AG08395 (cell line): ENCODE data around the gene ZNF438.

Experiments used
- DNase-seq: peaks from one replicate; pipeline ENCODE4 v3.0.0; 2012; ENCODE audit warnings: mixed read lengths, low spot score

ZNF438 gene

DNA sequence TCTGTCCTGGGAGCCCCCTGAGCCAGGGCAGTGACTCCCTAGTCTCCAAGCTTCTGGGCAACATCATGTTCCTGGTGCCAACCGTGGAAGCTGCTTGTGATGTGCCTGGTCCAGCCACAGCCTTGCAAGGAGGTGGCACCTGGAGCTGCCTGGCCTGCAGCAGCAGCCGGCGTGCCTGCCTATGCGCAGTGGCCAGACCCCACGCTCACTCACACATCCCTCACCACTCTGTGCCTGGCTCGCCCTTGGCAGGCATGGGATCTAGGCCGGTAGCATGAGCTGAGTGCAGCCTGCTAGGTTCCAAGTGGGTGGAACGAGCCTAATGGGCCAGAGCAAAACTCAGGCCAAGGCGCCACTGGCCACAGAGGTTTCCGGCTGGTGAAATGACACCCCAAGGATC is 184.0 kb downstream of the ZNF438 start:
- no peak for DNase-seq

DNA sequence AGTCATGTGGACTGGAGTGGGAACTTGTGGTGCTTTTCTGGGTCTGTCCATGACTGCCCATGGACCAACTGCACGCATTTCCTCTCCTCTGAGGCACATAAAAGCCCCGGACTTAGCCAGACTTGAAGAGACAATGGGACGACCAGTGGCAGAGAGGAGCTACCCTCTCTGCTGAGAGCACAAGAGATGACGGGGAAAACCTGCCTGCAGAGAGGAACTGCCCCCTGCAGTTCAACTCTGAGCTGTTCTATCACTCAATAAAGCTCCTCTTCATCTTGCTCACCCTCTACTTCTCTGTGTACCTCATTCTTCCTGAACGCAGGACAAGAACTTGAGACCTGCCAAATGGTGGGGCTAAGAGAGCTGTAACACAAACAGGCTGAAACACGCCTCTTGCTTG is 184.5 kb downstream of the ZNF438 start:
- no peak for DNase-seq

GRCh38 chr10:30846710-30847109 is 185.0 kb downstream of the ZNF438 start:
- DNase-seq = no peak

DNA sequence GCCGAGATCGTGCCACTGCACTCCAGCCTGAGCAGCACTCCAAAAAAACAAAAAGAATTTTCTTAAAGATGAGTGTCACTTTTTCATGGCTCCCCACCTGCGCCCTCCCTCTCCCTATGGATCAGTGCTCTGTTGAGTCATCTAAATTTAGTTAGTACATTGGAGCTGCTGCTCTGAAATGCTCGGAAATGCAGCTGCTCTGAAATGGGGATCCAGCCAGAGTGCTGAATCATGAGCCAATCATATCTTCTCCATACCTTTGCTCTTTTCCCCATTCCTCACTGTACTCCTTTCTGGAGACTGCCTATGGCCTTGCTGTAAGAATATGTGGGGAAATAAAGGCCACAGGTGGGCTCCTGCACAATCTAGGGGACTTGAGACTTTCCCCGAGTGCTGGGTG is 188.8 kb downstream of the ZNF438 start:
- no peak for DNase-seq

DNA sequence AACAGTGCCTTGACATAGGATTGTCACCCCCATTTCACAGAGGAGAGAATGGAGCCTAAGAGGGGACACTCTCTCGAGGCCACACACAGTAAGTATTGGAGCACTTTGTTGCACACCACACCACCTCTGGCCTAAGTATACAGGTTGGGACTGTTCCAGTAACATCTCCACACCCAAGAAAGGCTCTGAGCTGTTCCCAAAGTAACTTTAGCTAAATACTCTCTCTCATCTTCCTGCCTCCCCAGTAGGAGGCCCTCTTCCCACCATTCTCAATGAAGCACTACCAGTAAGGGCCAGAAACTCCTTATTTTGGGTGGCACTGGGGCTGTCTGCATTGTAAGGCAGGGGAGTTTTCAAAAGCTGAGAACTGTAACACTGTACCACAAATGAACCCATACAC is 189.5 kb downstream of the ZNF438 start:
- no peak for DNase-seq

- peak; percentile 22 for DNase-seq
These were observed 191.1 kb downstream of the ZNF438 start for GRCh38 chr10:30840395-30841050.

GRCh38 chr10:30839652-30840051 is 192.0 kb downstream of the ZNF438 start:
- DNase-seq = no peak

GRCh38 chr10:30836406-30836805 is 195.3 kb downstream of the ZNF438 start:
- DNase-seq = no peak

DNA sequence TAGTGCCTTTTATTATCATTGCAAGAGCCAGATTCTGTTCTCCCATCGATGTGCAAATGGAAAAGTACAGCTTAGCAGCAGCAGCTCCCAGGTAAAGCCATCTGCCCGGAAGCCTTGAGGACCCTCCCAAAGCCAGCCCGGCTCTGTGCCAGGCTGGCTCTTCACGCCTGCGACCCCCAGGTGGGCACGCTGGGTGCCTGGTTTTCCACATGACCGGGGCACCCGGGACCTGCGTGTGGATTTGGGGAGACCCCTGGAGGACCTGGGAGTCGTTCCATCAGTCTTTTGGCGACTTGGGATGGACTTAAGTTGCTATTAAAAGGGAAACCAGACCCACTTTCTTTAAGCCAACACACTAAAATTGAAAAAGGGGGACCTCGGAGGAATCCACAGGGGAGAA is 196.5 kb downstream of the ZNF438 start:
- DNase-seq = no peak

DNA sequence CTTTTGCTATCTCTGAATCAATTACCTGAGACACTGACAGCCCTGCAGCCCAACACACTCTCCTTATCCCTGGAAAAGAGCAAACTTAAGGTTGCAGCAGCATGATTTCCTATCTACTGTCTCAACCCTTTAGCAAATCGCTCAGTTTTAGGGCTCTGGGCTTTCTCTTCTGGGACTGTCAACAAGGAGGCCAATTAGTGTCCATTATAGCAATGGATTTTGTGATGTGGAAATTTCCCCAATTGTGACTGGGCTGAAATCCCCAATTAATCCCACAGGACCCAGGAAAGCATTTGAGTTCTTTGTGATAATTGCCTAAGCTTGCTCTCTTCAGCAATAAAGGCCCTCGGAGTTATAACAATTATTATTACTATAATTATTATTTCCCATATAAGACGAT is 197.0 kb downstream of the ZNF438 start:
- no peak for DNase-seq

GRCh38 chr10:30834153-30834552 is 197.5 kb downstream of the ZNF438 start:
- DNase-seq = no peak

DNA sequence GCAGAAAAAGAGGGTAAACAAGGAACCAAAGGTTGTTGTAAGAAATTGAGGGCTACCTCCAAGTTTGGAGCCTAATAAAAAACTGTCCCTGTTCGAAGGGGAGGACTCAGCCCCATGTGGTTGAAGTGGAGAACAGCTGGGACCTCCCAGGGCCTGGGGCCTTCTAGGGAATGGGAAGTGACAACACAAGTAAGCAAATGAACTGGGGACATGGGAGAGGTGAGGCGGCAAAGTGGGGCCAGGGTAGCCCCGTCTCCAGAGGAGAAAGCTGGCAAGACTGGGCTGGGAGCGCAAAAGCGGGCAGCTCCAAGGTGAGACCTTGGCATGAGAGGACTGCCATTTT is 198.1 kb downstream of the ZNF438 start:
- DNase-seq = no peak

DNA sequence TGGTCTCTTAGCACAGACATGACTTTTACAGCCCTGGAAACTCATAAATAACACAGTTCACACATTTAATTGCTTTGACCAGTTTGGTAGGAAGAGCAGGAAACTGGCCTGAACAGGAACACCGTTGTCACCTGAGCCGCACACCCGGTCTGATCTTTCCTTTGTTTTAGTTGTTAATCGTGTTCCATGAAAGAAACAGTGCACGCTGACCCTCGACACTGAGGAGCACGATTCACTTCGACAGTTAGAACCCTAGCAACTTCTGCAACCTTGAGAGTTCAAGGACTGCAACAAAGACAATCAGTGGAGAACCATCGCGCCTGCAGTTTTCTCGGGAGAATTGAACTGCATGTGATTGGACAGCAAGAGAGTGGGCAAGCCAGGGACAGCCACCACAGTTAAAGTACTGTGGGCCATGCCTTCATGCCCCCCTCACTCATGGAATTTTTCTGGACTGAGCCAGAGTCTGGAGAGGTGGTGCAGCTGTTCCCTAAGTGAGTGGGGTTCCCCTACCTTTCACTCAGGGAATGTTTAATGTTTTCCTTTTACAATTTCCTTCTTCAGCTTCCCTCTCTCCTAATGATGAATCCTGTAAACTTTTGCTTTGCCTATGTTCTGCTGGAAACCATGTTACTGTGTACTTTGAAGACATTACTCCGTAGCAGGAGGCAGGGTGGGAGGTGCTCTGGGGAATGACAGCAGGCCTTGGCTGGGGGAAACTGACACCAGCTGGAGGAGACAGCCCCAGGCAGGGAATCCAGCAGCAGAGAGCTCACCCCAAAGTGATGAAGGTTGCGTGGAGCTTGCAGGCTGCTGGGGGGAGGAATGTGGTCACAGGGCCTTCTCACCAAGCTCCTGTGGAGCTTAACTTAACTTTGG is 198.7 kb downstream of the ZNF438 start:
- DNase-seq = no peak

DNA sequence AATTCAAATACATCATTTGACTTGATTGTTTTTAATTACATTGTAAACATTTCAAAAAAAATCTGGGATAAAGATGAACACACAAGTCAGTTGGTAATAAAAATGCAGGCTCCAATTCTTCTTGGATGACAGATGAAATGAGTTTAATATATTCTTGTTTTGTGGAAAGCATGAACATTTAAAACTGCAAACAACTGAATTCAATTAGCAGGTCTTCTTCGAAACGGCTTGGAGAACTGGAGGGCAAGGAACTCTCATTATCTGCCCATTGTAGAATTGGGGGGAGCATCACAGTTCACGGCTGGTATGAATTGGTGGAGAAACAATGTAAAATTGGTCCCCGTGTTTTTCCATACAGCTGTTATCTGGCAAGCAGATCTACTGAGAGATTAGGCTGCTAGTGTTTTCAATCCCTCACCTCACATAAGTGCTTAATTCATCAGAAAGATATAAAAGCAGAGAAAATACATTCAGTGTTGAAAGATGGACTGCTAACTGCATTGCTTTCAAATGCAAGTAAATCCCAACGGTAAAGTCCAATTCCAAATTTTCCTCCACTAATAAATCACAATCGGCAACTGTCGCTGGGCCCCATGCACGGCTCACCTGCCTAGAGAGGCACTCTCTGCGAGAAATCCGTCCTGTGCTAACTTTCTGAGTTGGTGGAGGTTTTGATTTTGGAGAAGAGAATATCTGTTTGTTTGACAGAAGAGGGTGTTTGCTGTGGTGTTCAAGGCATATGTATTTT is 199.5 kb downstream of the ZNF438 start:
- no peak for DNase-seq

GRCh38 chr10:30831426-30831825 is 200.2 kb downstream of the ZNF438 start:
- DNase-seq = no peak

- DNase-seq = no peak
These were observed 201.1 kb downstream of the ZNF438 start for GRCh38 chr10:30830315-30831230.

GRCh38 chr10:30829901-30830300 is 201.8 kb downstream of the ZNF438 start:
- peak; percentile 63 for DNase-seq

DNA sequence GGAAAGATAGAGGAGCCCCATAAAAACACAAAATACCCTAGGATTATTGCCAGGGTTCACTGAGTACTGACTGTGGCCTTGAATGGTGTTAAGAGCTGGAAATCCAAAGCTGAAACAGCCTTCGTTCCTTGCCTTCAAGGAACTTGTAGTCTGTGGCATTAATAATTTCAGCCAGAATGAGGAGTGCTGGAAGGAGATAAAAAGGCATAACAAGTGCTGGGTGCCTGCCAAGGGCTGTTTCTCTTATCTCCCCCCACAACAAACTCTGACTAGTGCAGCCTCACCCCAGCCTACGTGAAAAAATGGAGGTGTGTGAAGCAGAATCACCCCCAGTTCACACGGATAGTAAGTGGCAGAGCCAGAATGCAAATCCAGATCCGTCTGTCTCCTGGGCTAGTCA is 203.0 kb downstream of the ZNF438 start:
- no peak for DNase-seq

GRCh38 chr10:30828164-30828563 is 203.5 kb downstream of the ZNF438 start:
- no peak for DNase-seq

DNA sequence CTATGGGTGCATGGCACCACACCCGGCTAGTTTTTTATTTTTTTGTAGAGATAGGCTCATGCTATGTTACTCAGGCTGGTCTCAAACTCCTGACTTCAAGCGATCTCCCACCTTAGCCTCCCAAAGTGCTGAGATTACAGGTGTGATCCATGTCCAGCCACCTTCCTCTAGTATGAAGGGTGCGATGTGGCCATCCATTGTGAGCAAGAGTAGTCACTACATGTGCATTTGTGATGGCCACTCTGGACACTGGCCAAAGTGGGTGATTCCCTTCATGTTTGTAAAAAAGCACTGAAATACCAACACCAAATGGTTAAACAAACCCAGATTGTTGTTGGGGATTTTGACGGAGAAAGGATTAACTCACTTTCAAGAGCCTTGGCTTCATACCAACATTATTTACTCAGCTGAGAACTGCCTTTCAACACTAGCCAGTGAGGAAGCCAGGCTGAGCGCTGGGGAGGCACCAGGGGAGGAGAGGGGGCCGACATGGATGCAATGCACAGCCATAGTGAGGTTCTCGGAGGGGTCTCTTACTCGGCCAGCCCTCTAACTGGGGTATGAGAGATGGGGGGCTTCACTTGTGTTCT is 204.0 kb downstream of the ZNF438 start:
- peak; percentile 30 for DNase-seq

- no peak for DNase-seq
These were observed 205.0 kb downstream of the ZNF438 start for GRCh38 chr10:30826679-30827078.

GRCh38 chr10:30825495-30825894 is 206.2 kb downstream of the ZNF438 start:
- DNase-seq = no peak
